Activated CD8-positive, alpha-beta T cell treated with anti-CD3 and anti-CD28 coated beads for 36 hours (primary cell): ENCODE results near the gene SSTR3. TPM values are rescaled to one million over a fixed set of nuclear protein-coding genes. Genes with fewer than 3 reads are reported as not detected.

Experiments used
- ATAC-seq: fragments of 200-7000 bp; cut with Tn5 transposase; one replicate; pipeline ENCODE4 v1.10.0; 2021; ENCODE audit warnings: mild to moderate bottlenecking, moderate library complexity
- CTCF ChIA-PET: fragments of 350-600 bp; sonication (Branson Sonifier 250); formaldehyde crosslinking; loops from one replicate; lab custom pipeline; 2021; ENCODE audit warnings: antibody characterized with exemption; lab: Charles Lee
- POLR2A ChIA-PET: fragments of 350-600 bp; sonication (Branson Sonifier 250); formaldehyde crosslinking; loops from one replicate; lab custom pipeline; 2021; ENCODE audit warnings: antibody characterized with exemption; lab: Charles Lee
- DNase-seq: peaks from one replicate; pipeline ENCODE4 v3.0.0-alpha.2; 2020
- H3K27ac Mint-ChIP-seq: one replicate; pipeline ENCODE4 v1.8.0; 2021; ENCODE audit warnings: mild to moderate bottlenecking, mixed read lengths
- H3K27me3 Mint-ChIP-seq: one replicate; pipeline ENCODE4 v1.8.0; 2021; ENCODE audit warnings: mixed read lengths
- H3K36me3 Mint-ChIP-seq: one replicate; pipeline ENCODE4 v1.8.0; 2021; ENCODE audit warnings: low read depth, mixed read lengths
- H3K4me1 Mint-ChIP-seq: one replicate; pipeline ENCODE4 v1.8.0; 2021; ENCODE audit warnings: low read depth, mixed read lengths
- H3K4me3 Mint-ChIP-seq: one replicate; pipeline ENCODE4 v1.8.0; 2021; ENCODE audit warnings: mild to moderate bottlenecking, moderate library complexity, mixed read lengths
- H3K9me3 Mint-ChIP-seq: one replicate; pipeline ENCODE4 v1.8.0; 2021; ENCODE audit warnings: mixed read lengths
- intact Hi-C: fragments of 100-400 bp; cut with micrococcal nuclease; formaldehyde crosslinking; loops from one replicate; pipeline ENCODE4 v1.10.0; 2022
- total RNA-seq, 2 experiments: library from RNA; stranded (reverse); gene quantifications; one replicate each; pipeline ENCODE4 v1.2.3, GENCODE V29; 2021
- TF ChIP-seq, protein P1 (sequence below): fragments of 200-600 bp; IDR thresholded peaks from one replicate; pipeline ENCODE4 v1.8.0; 2022; ENCODE audit warnings: antibody characterized with exemption, mild to moderate bottlenecking

Gene SSTR3
- total RNA-seq, 2 experiments from 2014 or later: 7.9 to 8.5 TPM

DNA sequence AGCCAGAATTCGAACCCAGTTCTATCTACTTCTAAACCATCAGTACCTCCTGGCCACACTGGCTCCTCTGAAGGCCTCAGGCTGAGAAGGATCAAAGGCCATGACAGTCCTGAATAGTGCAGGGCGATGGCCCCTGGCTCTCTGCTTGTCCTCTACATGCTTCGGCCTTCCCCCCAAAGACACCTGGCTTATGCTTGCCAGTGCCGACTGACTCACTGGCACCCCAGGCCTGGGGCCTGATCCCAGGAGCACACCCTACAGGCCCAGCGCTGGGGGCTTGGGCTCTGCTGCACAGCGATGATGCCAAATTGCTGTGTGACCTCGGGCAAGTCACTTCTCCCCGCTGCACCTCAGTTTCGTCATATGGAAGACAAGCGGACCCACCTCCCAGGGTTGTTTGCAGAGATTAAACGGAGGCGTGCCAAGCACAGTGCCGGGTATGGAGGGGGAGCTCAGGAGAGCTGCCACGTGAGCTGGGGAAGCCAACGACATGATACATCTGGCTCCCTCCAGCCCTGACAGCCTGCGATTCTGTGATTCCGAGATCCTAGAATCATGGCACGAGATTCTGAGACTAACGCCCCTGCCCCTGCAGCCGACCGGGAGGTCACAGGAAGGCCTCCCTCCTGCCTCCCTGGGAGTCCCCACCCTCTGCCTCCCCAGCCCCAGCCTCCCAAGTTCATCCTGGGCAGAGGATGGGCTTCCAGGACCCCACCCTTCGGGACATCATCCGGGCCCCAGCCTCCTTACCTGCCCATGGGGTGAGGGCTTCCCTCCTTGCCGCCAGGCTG is 1.0 kb downstream of the SSTR3 start:
- ChIA-PET POLR2A (interaction anchor here (1.6 kb wide), 1 partner anchor 63 kb away, joined by 4 read pairs; no protein-coding TSS in a partner anchor), CTCF (interaction anchor here (3.8 kb wide), 1 partner anchor 11 kb away, joined by 29 read pairs; no protein-coding TSS in a partner anchor)
- DNase-seq: peak; percentile 3
- intact Hi-C loops: no loop called here
- TF ChIP-seq, protein P1, sequence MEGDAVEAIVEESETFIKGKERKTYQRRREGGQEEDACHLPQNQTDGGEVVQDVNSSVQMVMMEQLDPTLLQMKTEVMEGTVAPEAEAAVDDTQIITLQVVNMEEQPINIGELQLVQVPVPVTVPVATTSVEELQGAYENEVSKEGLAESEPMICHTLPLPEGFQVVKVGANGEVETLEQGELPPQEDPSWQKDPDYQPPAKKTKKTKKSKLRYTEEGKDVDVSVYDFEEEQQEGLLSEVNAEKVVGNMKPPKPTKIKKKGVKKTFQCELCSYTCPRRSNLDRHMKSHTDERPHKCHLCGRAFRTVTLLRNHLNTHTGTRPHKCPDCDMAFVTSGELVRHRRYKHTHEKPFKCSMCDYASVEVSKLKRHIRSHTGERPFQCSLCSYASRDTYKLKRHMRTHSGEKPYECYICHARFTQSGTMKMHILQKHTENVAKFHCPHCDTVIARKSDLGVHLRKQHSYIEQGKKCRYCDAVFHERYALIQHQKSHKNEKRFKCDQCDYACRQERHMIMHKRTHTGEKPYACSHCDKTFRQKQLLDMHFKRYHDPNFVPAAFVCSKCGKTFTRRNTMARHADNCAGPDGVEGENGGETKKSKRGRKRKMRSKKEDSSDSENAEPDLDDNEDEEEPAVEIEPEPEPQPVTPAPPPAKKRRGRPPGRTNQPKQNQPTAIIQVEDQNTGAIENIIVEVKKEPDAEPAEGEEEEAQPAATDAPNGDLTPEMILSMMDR: no peak
- Mint-ChIP-seq H3K9me3 (no peaks in the 10 kb centered on the region), H3K4me1 (peaks cover 45% of the 10 kb centered on the region), H3K36me3 (no peaks in the 10 kb centered on the region), H3K27ac (no peak overlapping the region), H3K27me3 (no peaks in the 10 kb centered on the region), H3K4me3 (peak overlapping the region; percentile 22)
- no peak for ATAC-seq

DNA sequence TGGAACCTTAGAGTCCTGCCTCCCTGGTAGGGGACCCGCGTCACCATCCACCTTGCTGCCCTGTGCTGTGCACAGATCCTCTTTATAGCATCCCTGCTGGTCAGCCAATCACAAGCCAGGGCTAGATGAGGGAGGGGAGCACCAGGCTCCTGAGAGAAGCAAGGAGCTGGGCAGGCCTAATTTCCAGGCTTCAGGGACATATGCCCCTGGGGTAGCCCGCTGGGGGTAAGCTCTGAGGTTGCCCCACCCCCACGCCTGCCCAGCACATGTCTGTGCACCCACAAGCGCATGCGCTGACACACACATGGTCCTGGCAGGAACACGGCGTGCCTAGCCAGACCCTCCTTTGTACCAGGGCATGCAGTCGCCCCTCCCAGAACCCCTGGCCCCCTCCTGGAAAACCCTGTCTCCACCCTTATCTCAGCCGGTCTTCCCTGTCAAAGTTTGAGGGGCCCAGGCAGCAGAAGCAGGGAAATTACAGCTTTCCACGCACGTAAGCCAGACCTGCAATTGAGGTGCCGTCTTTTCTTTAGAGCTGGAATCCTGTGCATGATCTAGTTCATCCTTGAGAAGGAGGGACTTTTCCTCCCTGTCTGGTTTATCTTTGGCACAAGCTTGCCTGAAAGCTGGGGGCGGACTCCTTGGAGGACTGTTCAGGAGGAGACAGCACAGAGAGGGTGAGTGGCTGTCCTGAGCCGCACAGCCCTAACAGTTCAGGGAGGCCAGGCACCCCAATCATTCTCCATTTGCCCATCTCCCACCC is 2.1 kb downstream of the SSTR3 start:
- ChIA-PET POLR2A (interaction anchor here (0.7 to 1.6 kb wide), 5 partner anchors 8 to 110 kb away, joined by 3 to 6 read pairs (median 3); no protein-coding TSS in a partner anchor), CTCF (interaction anchor here (3.8 kb wide), 1 partner anchor 10 kb away, joined by 29 read pairs; no protein-coding TSS in a partner anchor)
- Mint-ChIP-seq H3K36me3 (no peaks in the 10 kb centered on the region), H3K27ac (no peak overlapping the region), H3K27me3 (no peaks in the 10 kb centered on the region), H3K4me3 (no peak overlapping the region), H3K4me1 (peaks cover 48% of the 10 kb centered on the region), H3K9me3 (no peaks in the 10 kb centered on the region)
- ATAC-seq (no peak), DNase-seq (peak; percentile 2)
- TF ChIP-seq, protein P1: no peak
- intact Hi-C loops: no loop called here

DNA sequence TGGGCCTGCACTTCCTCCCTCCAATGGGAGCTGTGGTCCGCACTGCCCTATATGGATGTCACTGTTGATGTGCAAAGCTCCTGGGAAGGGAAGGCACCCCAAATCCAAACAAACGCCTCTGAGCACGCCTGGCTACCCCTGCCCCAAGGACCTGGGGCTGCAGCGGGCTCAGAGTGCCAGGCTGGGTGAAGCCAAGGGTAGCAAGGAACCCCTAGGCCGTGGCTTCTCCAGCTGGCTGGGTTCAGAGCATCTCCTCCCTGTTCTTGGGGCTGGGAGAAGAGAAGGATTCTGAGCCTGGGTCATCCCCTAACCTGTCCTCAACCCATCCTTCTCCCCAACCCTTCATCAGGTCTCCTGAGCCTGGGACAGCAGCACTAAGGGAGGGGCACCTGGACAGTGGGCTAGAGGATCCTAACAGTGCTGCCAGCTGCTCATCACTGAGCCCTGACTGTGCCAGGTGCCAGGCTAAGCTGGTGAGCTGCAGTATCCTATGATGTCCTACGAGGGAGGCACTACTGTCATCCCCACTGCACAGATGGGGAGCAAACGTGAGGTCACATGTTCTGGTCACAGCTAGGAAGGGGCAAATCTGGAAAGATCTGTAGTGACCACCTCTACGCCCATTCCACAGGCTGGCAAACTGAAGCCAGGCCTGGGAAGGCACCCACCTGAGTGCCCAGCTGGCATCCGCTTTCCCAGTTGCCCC is 3.0 kb downstream of the SSTR3 start:
- H3K27ac Mint-ChIP-seq: peak overlapping the region; percentile 25
- H3K9me3 Mint-ChIP-seq: no peaks in the 10 kb centered on the region
- TF ChIP-seq, protein P1: no peak
- peak; percentile 1 for DNase-seq
- peaks cover 53% of the 10 kb centered on the region for H3K4me1 Mint-ChIP-seq
- ChIA-PET CTCF (interaction anchor here (1.1 to 3.8 kb wide), 4 partner anchors 8 to 51 kb away, joined by 3 to 29 read pairs (median 4); no protein-coding TSS in a partner anchor), POLR2A (interaction anchor here (0.9 to 1.7 kb wide), 8 partner anchors 9 to 72 kb away, joined by 3 to 9 read pairs (median 4); no protein-coding TSS in a partner anchor)
- no peaks in the 10 kb centered on the region for H3K36me3 Mint-ChIP-seq
- H3K27me3 Mint-ChIP-seq: no peaks in the 10 kb centered on the region
- ATAC-seq: no peak
- intact Hi-C loops: no loop called here
- no peak overlapping the region for H3K4me3 Mint-ChIP-seq

DNA sequence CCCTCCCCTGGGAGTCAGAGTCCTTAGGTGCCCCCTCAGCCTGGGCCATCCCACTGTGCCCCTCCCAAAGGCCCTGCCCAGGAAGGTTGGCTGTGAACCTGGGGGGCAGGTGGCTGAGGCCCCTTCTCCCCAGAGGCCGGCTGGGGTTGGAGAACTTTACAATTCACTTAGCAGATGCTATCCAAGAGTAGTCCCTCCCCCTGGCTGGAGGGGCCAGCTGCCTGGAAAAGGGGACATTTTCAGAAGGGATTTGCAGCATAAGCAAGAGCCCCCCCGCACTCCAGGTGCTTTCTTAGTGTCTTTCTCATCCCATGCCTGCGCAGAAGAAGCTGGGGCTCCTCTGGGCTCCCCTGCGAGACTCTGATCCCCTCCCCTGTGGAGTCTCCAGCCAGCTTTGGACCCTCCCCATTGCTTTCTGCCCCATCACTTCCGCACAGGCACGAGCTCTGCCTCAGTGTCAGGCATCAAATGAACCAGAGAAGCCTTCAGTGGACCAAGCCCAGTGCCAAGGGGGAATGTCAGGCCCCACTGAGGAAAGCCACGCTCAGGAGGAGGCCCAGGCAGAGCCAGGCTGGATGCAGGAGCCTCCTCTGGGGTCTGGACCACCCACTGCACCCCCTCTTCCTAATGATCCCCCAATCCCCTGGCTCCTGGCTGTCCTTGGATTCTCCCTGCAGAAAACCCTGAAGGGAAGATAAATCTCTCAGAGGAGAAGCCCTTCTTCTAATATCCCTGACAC is 3.7 kb downstream of the SSTR3 start:
- H3K36me3 Mint-ChIP-seq: no peaks in the 10 kb centered on the region
- TF ChIP-seq, protein P1: no peak
- H3K9me3 Mint-ChIP-seq: no peaks in the 10 kb centered on the region
- ChIA-PET CTCF (interaction anchor here (1.1 to 3.8 kb wide), 5 partner anchors 8 to 52 kb away, joined by 3 to 29 read pairs (median 4); partner anchors contain the start of gene RAC2), POLR2A (interaction anchor here (1.0 to 1.7 kb wide), 5 partner anchors 9 to 71 kb away, joined by 4 to 9 read pairs (median 4); no protein-coding TSS in a partner anchor)
- H3K4me1 Mint-ChIP-seq: peaks cover 51% of the 10 kb centered on the region
- H3K27me3 Mint-ChIP-seq: no peaks in the 10 kb centered on the region
- intact Hi-C loops: no loop called here
- DNase-seq: peak; percentile 2
- H3K27ac Mint-ChIP-seq: peak overlapping the region; percentile 64
- no peak overlapping the region for H3K4me3 Mint-ChIP-seq
- no peak for ATAC-seq
